Measurements from ENCODE around the gene LTB. TPM values are rescaled to one million over a fixed set of nuclear protein-coding genes. Genes with fewer than 3 reads are reported as not detected.
A peak's percentile ranks its signal among the peaks of the same experiment; 100 is the strongest.

The LTB gene
- total and polyA plus RNA-seq, 2 of the 13 experiments (the other 11 are each of a cell fraction or from before 2014, with no cell fraction given), result 0.09 to 0.22 TPM

DNA sequence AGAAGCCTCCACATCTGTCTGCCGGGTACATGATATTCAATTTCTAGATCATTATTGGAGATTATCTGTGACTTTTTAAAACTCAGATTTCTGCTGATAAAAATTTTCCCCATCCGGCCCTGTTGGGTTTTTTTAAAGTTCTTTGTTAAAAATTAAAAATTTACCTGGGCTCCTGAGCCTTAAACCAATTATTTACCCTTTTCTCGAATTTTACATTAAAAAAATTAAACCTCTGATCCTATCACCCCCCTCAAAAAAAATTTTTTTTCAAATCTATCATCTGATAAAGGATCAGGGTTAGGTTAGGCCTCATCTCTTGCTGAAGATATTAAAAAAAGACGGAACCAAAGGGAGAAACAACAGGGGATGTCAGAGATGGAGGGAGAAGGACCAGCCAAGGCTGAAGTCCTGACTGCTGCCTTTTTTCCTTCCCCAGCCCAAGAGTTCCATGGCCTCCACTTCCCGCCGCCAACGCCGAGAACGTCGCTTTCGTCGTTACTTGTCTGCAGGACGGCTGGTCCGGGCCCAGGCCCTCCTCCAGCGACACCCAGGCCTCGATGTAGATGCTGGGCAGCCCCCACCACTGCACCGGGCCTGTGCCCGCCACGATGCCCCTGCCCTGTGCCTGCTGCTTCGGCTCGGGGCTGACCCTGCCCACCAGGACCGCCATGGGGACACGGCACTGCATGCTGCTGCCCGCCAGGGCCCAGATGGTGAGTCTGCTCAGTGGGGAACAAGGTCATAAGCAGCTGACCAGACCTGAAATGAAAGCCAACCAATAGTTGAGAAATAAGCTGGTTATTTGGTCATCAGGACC, 34.3 kb downstream of the LTB start (continued):
- TF ChIP-seq ZBTB2 (CRISPR knock-in tag; IDR thresholded peaks at IDR 0.05; ENCODE audit: low read depth) (no peak), SSRP1 (CRISPR knock-in tag; IDR thresholded peaks at IDR 0.05) (no peak), ZBTB25 (CRISPR knock-in tag; IDR thresholded peaks at IDR 0.05) (0 out of 2 replicates have a peak, but pooled peaks have one; percentile 25), SAP130 (CRISPR knock-in tag; IDR thresholded peaks at IDR 0.05; ENCODE audit: low read depth) (no peak), NFKB2 (CRISPR knock-in tag; IDR thresholded peaks at IDR 0.05; ENCODE audit: borderline replicate concordance) (peak; percentile 43; the same call in 1 of the 2 replicates), RERE (CRISPR knock-in tag; IDR thresholded peaks at IDR 0.05; ENCODE audit: low read depth) (0 out of 2 replicates have a peak, but pooled peaks have one; percentile 6), ZSCAN31 (CRISPR knock-in tag; IDR thresholded peaks at IDR 0.05; ENCODE audit: low read depth) (0 out of 2 replicates have a peak, but pooled peaks have one; percentile 0), MAZ (IDR thresholded peaks at IDR 0.05; ENCODE audit: borderline replicate concordance, low read depth, low read length) (no peak), MAZ (CRISPR knock-in tag; IDR thresholded peaks at IDR 0.05; ENCODE audit: low read depth) (peak; percentile 30), RARA (CRISPR knock-in tag; IDR thresholded peaks at IDR 0.05) (0 out of 2 replicates have a peak, but pooled peaks have one; percentile 2), RAD51 (IDR thresholded peaks at IDR 0.05; ENCODE audit: borderline replicate concordance) (no peak), ZNF567 (CRISPR knock-in tag; IDR thresholded peaks at IDR 0.05; ENCODE audit: borderline replicate concordance) (peak; percentile 67; the same call in 1 of the 2 replicates), ZC3H13 (CRISPR knock-in tag; IDR thresholded peaks at IDR 0.05) (0 out of 2 replicates have a peak, but pooled peaks have one; percentile 14), ASH2L (IDR thresholded peaks at IDR 0.05; ENCODE audit: insufficient read length, low read depth, low read length) (peak; percentile 2)
- TF ChIP-seq, protein P1, sequence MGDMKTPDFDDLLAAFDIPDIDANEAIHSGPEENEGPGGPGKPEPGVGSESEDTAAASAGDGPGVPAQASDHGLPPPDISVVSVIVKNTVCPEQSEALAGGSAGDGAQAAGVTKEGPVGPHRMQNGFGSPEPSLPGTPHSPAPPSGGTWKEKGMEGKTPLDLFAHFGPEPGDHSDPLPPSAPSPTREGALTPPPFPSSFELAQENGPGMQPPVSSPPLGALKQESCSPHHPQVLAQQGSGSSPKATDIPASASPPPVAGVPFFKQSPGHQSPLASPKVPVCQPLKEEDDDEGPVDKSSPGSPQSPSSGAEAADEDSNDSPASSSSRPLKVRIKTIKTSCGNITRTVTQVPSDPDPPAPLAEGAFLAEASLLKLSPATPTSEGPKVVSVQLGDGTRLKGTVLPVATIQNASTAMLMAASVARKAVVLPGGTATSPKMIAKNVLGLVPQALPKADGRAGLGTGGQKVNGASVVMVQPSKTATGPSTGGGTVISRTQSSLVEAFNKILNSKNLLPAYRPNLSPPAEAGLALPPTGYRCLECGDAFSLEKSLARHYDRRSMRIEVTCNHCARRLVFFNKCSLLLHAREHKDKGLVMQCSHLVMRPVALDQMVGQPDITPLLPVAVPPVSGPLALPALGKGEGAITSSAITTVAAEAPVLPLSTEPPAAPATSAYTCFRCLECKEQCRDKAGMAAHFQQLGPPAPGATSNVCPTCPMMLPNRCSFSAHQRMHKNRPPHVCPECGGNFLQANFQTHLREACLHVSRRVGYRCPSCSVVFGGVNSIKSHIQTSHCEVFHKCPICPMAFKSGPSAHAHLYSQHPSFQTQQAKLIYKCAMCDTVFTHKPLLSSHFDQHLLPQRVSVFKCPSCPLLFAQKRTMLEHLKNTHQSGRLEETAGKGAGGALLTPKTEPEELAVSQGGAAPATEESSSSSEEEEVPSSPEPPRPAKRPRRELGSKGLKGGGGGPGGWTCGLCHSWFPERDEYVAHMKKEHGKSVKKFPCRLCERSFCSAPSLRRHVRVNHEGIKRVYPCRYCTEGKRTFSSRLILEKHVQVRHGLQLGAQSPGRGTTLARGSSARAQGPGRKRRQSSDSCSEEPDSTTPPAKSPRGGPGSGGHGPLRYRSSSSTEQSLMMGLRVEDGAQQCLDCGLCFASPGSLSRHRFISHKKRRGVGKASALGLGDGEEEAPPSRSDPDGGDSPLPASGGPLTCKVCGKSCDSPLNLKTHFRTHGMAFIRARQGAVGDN (CRISPR knock-in tag; IDR thresholded peaks at IDR 0.05), result peak; percentile 49; the same call in 1 of the 2 replicates
